Occipital lobe (tissue), 2 donors: ENCODE results near the gene CACNA2D3. TPM values are rescaled to one million over a fixed set of nuclear protein-coding genes. Genes with fewer than 3 reads are reported as not detected.
"Not testable (repeated sequence)": the region's sequence is repeated elsewhere in the genome, so short reads cannot be mapped to it uniquely, and the experiment has no call there.

Experiments
- DNase-seq: peaks from one replicate; lab custom pipeline; 2025; lab: John Stamatoyannopoulos, UW
- total RNA-seq: library from RNA; depleted of rRNA; stranded (reverse); fragments of >200 nt; gene quantifications from one replicate; pipeline ENCODE4 v1.2.3, GENCODE V29; 2014

The CACNA2D3 gene
- total RNA-seq, 1 donor from 2014 or later, result 11.2 TPM

DNA sequence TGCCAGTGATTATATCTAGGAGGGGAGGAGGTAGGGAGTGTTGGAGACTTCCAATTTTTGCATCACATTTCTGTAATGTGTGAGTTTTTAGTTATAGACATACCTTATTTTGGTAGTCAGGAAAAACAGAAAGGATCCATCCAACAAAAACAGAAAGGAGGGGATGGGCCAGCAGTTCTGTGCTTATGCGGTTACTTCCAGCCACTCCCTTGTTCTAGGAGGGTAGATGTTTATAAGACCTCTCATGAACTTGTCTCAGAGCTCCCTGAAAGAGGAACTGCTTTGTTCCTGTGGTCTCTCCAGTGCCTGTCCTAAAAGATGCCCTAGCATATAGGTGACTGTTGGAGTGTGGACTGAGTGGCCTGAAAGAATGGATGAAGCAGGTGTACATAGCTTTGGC lies 323.3 kb downstream of the CACNA2D3 start:
- DNase-seq, result no peak

DNA sequence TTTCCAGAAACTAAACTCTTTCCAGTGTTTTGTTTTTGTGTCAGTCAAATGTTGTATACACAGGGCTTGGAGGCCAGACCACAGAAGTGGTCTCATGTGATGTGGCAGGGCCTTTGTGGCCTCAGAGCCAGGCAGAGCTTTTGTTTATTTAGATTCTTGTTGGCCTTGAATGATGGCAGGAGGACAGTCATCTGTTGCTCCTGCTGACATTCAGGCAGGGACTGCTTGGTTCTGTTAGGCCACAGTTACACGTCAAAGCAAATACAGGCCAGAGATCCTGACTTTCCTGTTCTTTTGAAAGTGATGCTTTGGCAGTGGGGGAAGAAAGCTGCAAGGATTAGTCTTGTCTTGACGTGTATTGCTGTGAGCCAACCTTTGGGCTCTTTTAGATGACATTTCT lies 325.1 kb downstream of the CACNA2D3 start:
- no peak for DNase-seq

DNA sequence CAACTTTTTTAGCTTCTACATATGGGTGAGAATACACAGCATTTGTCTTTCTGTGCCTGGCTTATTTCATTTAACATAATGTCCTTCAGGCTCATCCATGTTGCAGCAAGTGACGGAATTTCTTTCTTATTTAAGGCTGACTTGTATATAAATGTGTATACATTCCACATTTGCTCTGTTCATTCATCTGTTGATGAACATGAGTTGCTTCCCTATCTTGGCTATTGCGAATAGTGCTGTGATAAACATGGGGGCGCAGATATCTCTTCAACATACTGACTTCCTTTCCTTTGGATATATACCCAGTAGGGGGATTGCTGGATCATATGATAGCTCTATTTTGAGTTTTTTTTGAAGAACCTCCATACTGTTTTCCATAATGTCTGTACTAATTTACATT lies 332.5 kb downstream of the CACNA2D3 start:
- no peak for DNase-seq

DNA sequence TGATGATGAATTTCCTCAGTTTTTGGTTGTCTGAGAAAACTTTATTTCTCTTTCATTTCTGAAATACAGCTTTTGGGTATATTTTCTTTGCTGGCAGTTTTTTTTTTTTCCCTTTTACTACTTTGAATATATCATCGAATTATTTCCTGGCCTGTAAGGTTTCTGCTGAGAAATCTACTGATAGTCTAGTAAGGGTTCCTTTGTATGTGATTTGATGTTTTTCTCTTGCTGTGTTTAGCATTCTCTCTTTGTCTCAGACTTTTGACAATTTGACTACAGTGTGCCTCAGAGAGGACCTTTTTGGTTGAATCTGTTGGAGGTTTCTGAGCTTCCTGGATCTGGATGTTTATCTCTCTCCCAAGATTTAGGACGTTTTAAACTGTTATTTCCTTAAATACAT lies 336.0 kb downstream of the CACNA2D3 start:
- no peak for DNase-seq

DNA sequence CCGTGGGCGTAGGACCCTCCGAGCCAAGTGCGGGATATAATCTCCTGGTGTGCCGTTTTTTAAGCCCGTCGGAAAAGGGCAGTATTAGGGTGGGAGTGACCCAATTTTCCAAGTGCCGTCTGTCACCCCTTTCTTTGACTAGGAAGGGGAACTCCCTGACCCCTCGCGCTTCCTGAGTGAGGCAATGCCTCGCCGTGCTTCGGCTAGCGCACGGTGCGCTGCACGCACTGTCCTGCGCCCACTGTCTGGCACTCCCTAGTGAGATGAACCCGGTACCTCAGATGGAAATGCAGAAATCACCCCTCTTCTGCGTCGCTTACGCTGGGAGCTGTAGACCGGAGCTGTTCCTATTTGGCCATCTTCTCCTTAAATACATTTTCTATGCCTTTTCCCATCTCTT lies 342.2 kb downstream of the CACNA2D3 start:
- DNase-seq, result not testable (repeated sequence)

GRCh38 chr3:54476891-54477290 lies 354.5 kb downstream of the CACNA2D3 start:
- no peak for DNase-seq

DNA sequence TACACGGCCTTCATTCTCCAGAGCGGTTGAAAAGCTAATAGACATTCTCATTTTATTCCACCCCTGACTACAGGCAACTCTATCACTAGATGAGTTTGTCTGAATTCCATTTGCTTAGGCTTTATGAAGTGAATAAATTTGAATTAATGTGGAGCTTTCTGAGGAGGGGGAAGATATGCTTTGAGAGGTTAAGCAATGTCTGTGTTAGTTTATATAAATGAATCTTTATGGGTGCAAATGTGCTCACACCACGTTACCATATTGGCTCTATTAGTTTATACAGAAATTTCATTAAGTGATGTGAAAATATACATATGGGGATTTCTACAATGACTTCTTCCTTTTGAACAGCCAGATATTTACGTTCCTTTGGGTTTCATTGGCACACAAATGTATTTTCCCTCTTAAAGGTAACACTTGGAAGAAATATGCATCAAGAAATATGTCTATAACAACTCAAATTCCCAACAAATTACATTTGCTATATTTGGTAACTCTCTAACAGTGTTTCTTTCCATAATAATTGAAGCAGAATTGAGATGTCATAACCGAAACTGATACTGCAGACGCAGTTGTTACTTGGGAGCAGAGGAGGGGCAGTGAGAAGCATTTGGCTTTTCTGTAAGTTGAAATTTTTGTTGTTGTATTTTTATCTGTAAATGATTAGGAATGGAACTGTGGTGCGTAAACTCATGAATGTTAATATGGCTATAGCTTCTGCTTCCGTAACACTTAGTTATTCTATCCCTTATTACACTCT lies 359.4 kb downstream of the CACNA2D3 start:
- DNase-seq, result no peak

DNA sequence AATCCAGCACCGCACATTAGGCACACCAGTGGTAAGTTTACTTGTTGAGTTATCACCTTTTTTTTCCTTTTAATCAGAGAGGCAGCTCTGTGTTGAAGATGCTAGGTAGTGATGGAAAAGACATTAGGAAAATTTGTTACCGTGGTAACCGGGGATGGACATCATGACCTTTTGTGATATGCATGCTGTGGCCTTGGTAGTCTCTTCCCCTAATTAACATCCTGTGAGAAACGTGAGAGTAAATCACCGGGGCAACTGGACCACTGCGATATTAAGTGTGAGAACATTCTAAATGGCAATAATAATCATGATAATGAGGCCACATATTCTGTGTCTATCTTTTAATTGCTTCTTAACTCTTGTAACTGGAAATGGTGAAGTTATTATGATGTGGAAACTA lies 362.0 kb downstream of the CACNA2D3 start:
- no peak for DNase-seq

GRCh38 chr3:54486317-54486716 lies 364.0 kb downstream of the CACNA2D3 start:
- DNase-seq, result no peak

DNA sequence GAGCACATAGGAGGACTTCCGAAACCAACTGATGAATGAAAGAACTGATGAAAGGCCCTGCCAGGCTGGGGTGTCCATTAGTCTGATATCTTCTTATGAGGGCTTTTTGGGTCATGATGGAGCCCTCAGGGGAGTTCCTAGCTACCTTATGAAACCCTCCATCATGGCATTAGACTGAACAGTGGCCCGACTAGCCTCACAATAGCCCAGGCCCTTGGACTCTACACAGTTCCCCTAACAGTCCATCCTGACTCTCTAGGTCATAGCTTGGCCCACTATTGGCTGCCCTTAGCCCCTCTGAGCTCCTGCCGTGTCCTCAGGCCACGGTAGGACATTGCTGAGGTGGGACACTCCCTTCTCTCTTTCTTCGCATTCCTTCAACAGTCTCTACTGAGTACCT lies 365.9 kb downstream of the CACNA2D3 start:
- DNase-seq, result no peak

DNA sequence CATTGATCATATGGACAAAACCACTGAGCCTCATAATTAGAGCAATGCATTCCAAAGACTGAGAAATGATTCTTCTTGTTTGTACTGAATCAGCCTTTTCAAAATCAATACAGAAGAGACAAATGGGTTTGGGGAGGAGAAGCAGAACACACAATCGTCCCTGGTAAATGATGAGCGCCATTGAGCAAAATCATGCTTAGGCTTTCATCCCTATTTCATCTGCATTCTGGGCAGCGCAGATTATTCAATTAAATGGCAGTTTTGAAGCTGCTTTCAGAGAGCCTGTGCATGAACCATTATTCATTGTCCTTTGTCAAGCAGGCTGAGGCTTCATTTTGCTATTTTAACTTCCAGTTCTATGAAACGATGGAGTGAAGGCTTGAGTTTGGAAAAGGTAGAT lies 371.9 kb downstream of the CACNA2D3 start:
- no peak for DNase-seq

DNA sequence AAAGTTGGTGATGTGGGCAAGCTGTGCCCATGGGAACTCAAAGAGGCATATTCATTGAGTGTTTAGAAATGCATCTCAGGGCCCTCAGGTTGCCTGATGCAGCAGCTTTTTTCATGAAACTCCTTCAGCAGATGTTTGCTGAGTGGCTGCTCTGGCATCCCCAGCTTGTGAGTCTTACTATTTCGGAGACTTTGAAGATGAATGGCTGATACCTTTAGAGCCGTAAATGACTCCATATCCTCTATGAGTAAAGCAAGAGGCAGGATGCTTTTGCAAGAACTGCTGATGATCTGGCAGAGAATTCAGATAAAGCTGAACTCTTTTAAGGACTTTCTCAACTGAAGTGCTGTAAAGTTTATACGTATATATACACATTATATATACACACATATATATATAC lies 384.3 kb downstream of the CACNA2D3 start:
- no peak for DNase-seq

- no peak for DNase-seq
Observed at GRCh38 chr3:54507876-54508460, 385.6 kb downstream of the CACNA2D3 start.

- DNase-seq, result no peak
Observed at GRCh38 chr3:54510506-54510905, 388.2 kb downstream of the CACNA2D3 start.

GRCh38 chr3:54511766-54512365 lies 389.5 kb downstream of the CACNA2D3 start:
- no peak for DNase-seq

- DNase-seq, result no peak
Observed at GRCh38 chr3:54514006-54514405, 391.7 kb downstream of the CACNA2D3 start.

GRCh38 chr3:54514416-54514815 lies 392.1 kb downstream of the CACNA2D3 start:
- no peak for DNase-seq

- no peak for DNase-seq
Observed at GRCh38 chr3:54515441-54516213, 393.3 kb downstream of the CACNA2D3 start.

GRCh38 chr3:54517424-54517823 lies 395.1 kb downstream of the CACNA2D3 start:
- no peak for DNase-seq

GRCh38 chr3:54518011-54518675 lies 395.8 kb downstream of the CACNA2D3 start:
- no peak for DNase-seq

DNA sequence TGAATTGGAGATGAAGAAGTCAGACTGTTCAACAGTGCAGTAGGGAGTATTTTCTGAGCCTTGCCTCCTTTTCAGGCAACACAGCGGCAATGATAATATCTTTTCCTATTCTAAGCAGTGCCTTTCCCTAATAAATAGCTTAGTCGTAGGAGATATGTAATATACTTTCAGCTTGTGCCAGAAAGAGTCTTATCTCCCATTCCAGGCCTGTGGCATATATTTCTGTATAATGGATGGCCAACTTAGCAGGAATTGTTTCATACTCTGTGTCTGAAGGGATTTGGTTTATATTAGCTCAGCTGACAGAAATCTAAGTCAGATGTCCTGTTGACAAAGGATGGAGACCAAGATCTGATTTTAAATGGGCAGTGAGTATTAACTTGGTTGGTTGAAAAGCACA lies 397.1 kb downstream of the CACNA2D3 start:
- no peak for DNase-seq

DNA sequence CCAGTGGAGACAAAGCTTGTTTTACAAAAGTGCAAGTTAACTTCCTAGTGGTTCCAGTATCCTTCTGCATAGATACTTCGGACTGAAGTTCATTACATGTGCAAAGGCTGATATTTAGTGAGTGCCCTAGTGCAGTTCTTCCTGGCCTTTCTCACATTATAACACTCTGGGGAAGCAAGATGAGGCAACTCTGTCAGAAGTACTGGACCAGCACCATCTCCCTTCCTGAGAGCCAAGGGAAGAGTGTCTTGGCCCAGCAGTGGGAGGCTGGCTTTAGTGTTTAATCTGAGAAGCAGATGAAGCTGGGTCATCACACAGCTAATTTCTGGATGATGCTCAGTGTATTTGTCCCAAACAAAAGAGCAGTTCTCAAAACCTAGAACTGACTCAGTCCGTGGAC lies 397.7 kb downstream of the CACNA2D3 start:
- no peak for DNase-seq
